ENCODE results near the gene ASXL1.

The ASXL1 gene

GRCh38 chr20:32440758-32441078 is 82.6 kb downstream of the ASXL1 start:
- no peak for DNase-seq (ENCODE audit: low read depth)

GRCh38 chr20:32441638-32442037 is 83.5 kb downstream of the ASXL1 start:
- DNase-seq (ENCODE audit: low read depth), result no peak

GRCh38 chr20:32442630-32443373 is 84.7 kb downstream of the ASXL1 start:
- DNase-seq (ENCODE audit: low read depth), result no peak

GRCh38 chr20:32443386-32443974 is 85.3 kb downstream of the ASXL1 start:
- no peak for DNase-seq (ENCODE audit: low read depth)

GRCh38 chr20:32444474-32445220 is 86.5 kb downstream of the ASXL1 start:
- no peak for DNase-seq (ENCODE audit: low read depth)

- DNase-seq (ENCODE audit: low read depth), result no peak
Measured at GRCh38 chr20:32445539-32446273, 87.6 kb downstream of the ASXL1 start.

- DNase-seq (ENCODE audit: low read depth), result no peak
Measured at GRCh38 chr20:32446301-32447100, 88.4 kb downstream of the ASXL1 start.

- DNase-seq (ENCODE audit: low read depth), result no peak
Measured at GRCh38 chr20:32447136-32448027, 89.3 kb downstream of the ASXL1 start.

GRCh38 chr20:32448306-32449056 is 90.3 kb downstream of the ASXL1 start:
- DNase-seq (ENCODE audit: low read depth), result no peak

- no peak for DNase-seq (ENCODE audit: low read depth)
Measured at GRCh38 chr20:32449057-32449889, 91.1 kb downstream of the ASXL1 start.

- DNase-seq (ENCODE audit: low read depth), result no peak
Measured at GRCh38 chr20:32449890-32450401, 91.8 kb downstream of the ASXL1 start.

GRCh38 chr20:32450484-32451061 is 92.4 kb downstream of the ASXL1 start:
- DNase-seq (ENCODE audit: low read depth), result no peak

GRCh38 chr20:32451340-32451681 is 93.2 kb downstream of the ASXL1 start:
- DNase-seq (ENCODE audit: low read depth), result no peak

- DNase-seq (ENCODE audit: low read depth), result no peak
Measured at GRCh38 chr20:32451682-32452461, 93.7 kb downstream of the ASXL1 start.

- DNase-seq (ENCODE audit: low read depth), result no peak
Measured at GRCh38 chr20:32452776-32453466, 94.8 kb downstream of the ASXL1 start.

- DNase-seq (ENCODE audit: low read depth), result no peak
Measured at GRCh38 chr20:32453467-32454163, 95.5 kb downstream of the ASXL1 start.

Measured in activated T-cell treated with anti-CD3 and anti-CD28 coated beads for 1 hour (primary cell).